Measurements from ENCODE around the gene PFDN2.
"Not testable (repeated sequence)": the region's sequence is repeated elsewhere in the genome, so short reads cannot be mapped to it uniquely, and the experiment has no call there.

Gene PFDN2

DNA sequence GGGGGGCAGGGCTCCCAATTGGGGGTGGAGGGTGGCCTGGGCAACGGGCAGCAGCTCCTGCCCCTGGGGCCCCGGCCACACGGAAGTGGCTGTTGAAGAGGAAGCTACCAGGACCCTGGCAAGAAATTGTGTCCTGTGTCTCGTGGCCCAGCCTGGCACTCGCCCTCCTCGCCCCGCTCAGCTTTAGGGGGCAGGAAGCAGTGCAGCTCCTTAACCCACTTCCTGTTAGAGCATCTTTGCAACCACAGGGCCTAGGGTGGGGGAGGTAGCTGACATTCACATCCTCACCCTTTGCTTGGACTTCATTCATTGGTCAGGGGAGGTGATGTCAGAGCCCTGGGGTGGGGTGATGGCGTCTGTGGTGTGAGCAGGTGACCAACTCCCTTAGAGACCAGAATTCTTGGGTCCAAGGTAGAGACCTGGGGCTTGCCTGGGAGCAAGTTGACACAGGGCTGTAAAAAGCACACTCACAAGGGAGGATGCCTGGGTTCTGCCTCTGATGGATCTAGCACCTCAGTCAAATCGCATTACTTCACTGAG lies 48.0 kb downstream of the PFDN2 start, which contains the start of gene ARHGAP30:
ARHGAP30 (minus strand) TSS at position 161 of the 540 bp plus-strand sequence. CDS start 267 bp downstream, outside the sequence.
- H3K4me2 ChIP-seq, result peak within 1 kb of the TSS; percentile 96
- H3K79me2 ChIP-seq (ENCODE audit: insufficient read depth, low read depth), result peaks cover 46% of the 10 kb centered on the region
- TF ChIP-seq, protein P1, sequence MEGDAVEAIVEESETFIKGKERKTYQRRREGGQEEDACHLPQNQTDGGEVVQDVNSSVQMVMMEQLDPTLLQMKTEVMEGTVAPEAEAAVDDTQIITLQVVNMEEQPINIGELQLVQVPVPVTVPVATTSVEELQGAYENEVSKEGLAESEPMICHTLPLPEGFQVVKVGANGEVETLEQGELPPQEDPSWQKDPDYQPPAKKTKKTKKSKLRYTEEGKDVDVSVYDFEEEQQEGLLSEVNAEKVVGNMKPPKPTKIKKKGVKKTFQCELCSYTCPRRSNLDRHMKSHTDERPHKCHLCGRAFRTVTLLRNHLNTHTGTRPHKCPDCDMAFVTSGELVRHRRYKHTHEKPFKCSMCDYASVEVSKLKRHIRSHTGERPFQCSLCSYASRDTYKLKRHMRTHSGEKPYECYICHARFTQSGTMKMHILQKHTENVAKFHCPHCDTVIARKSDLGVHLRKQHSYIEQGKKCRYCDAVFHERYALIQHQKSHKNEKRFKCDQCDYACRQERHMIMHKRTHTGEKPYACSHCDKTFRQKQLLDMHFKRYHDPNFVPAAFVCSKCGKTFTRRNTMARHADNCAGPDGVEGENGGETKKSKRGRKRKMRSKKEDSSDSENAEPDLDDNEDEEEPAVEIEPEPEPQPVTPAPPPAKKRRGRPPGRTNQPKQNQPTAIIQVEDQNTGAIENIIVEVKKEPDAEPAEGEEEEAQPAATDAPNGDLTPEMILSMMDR (conservative IDR thresholded peaks at IDR 0.05; ENCODE audit: low read depth, low read length), result 0 out of 2 replicates have a peak, but pooled peaks have one; percentile 1
- no peaks in the 10 kb centered on the region for H3K27me3 ChIP-seq (ENCODE audit: insufficient read depth, low read depth)
- peaks cover 52% of the 10 kb centered on the region for H3K4me1 ChIP-seq (ENCODE audit: low read depth, poor library complexity, severe bottlenecking)
- H3K4me3 ChIP-seq (IDR thresholded peaks at IDR 0.05; ENCODE audit: insufficient read depth, low read depth, low read length), result peak within 1 kb of the TSS; percentile 100
- H2AFZ ChIP-seq (ENCODE audit: low read depth), result peak within 1 kb of the TSS; percentile 78
- H3K27ac ChIP-seq, result peak within 1 kb of the TSS; percentile 79
- H3K36me3 ChIP-seq (ENCODE audit: insufficient read depth), result no peaks in the 10 kb centered on the region
- H4K20me1 ChIP-seq (ENCODE audit: insufficient read depth), result no peaks in the 10 kb centered on the region
- H3K9ac ChIP-seq, result peak within 1 kb of the TSS; percentile 93

DNA sequence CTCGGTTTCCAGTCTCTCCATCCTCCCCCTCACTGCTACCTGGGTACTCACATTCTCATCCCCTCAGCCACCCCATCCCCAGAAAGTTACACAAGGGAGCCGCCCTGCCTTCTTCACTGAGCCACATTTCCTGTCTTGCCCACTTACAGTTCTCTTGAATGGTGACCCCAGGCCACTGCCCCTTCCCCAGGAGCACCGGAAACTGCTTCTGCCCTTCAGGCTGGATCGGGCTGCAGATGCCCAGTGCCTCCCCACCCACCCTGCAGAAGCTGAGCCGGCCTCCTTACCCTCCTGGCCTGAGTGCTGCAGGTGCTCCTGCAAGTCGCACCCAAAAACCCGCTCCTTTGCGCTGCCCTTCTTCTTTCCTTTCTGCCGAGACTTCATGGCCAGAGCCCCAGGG lies 48.6 kb downstream of the PFDN2 start:
- H3K9ac ChIP-seq, result peak overlapping the region; percentile 93
- H3K27me3 ChIP-seq (ENCODE audit: insufficient read depth, low read depth), result no peaks in the 10 kb centered on the region
- peak overlapping the region; percentile 78 for H2AFZ ChIP-seq (ENCODE audit: low read depth)
- TF ChIP-seq, protein P1 (conservative IDR thresholded peaks at IDR 0.05; ENCODE audit: low read depth, low read length), result 0 out of 2 replicates have a peak, but pooled peaks have one; percentile 19
- peaks cover 46% of the 10 kb centered on the region for H3K79me2 ChIP-seq (ENCODE audit: insufficient read depth, low read depth)
- H4K20me1 ChIP-seq (ENCODE audit: insufficient read depth), result no peaks in the 10 kb centered on the region
- H3K36me3 ChIP-seq (ENCODE audit: insufficient read depth), result no peaks in the 10 kb centered on the region
- peak overlapping the region; percentile 79 for H3K27ac ChIP-seq
- H3K4me3 ChIP-seq (IDR thresholded peaks at IDR 0.05; ENCODE audit: insufficient read depth, low read depth, low read length), result peak overlapping the region; percentile 100
- peaks cover 58% of the 10 kb centered on the region for H3K4me1 ChIP-seq (ENCODE audit: low read depth, poor library complexity, severe bottlenecking)
- peak overlapping the region; percentile 96 for H3K4me2 ChIP-seq

DNA sequence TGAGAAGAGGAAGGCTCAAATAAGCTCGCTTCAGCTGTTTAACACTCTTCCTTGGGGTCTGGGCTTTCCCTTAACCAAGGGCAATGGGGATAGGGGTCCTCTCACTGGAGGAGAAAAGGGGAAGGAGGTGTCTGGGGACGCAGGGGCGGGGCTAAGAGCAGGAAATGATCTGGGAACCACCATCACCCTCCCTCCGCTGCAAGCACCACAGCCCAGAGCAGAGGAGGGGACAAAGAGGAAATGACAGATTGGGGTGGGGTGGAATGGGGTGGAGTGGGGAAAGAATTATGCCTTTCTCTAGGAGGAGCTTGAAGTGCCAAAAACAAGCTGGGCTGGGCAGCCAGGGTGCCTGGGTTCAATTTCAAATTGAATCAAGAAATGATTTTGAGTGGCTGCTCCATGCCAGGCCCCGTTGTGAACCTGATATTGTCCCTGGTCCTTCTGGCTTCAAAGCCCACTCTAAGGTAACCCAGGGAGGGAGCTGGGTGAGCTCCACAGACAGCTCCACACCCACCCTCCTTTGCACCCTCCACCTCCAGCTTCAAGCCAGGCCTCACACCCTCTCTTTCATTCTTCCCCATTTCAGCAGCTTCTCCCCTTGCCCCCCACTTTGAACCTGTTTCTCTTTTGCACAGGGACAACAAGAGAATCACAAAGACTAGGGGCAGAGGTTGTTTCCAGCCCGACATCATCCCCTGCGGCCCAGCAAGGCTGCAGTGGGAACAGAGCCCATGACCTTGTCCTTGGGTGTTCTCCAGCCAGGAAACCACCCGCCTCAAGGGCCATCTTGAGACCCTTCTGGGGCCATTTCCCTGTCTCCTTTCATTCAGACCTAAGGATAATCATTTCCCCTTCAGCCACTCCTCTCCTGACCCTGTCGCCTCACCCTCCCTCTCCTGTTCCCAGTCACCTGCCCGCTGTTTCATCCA lies 49.3 kb downstream of the PFDN2 start:
- Histone ChIP-seq H3K4me3 (IDR thresholded peaks at IDR 0.05; ENCODE audit: insufficient read depth, low read depth, low read length) (peak overlapping the region; percentile 100), H3K27ac (peak overlapping the region; percentile 79), H3K4me2 (peak overlapping the region; percentile 96)

DNA sequence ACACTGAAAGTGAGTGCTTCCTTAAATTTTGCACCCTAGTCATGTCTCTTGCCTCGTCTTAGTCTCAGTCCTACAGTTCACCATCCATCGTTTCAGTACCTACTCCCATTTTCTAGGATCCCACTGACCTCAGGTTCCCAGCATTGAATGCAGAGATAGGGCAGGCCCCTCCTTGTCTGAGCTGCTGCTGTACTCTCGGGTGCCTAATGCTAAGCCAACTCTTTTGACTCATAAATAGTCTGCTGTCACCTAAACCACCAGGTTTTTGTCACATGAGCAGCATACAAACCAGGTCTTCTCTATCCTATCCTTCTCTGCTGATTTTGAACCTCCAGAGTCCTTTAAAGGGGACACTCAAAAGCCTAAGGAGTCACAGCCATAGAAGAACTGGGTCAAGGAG lies 51.1 kb downstream of the PFDN2 start:
- no peak overlapping the region for H2AFZ ChIP-seq (ENCODE audit: low read depth)
- no peak overlapping the region for H3K9ac ChIP-seq
- no peaks in the 10 kb centered on the region for H3K27me3 ChIP-seq (ENCODE audit: insufficient read depth, low read depth)
- peaks cover 61% of the 10 kb centered on the region for H3K4me1 ChIP-seq (ENCODE audit: low read depth, poor library complexity, severe bottlenecking)
- H3K4me3 ChIP-seq (IDR thresholded peaks at IDR 0.05; ENCODE audit: insufficient read depth, low read depth, low read length), result no peak overlapping the region
- no peaks in the 10 kb centered on the region for H4K20me1 ChIP-seq (ENCODE audit: insufficient read depth)
- TF ChIP-seq, protein P1 (conservative IDR thresholded peaks at IDR 0.05; ENCODE audit: low read depth, low read length), result no peak
- peaks cover 58% of the 10 kb centered on the region for H3K79me2 ChIP-seq (ENCODE audit: insufficient read depth, low read depth)
- no peaks in the 10 kb centered on the region for H3K36me3 ChIP-seq (ENCODE audit: insufficient read depth)
- H3K4me2 ChIP-seq, result peak overlapping the region; percentile 96; the same call in 1 of the 2 replicates
- H3K27ac ChIP-seq, result no peak overlapping the region

More for the DNA sequence above, 49.3 kb downstream of the PFDN2 start:
- H3K4me1 ChIP-seq (ENCODE audit: low read depth, poor library complexity, severe bottlenecking), result peaks cover 64% of the 10 kb centered on the region
- no peaks in the 10 kb centered on the region for H3K36me3 ChIP-seq (ENCODE audit: insufficient read depth)
- H3K79me2 ChIP-seq (ENCODE audit: insufficient read depth, low read depth), result peaks cover 46% of the 10 kb centered on the region
- no peaks in the 10 kb centered on the region for H3K27me3 ChIP-seq (ENCODE audit: insufficient read depth, low read depth)
- H3K9ac ChIP-seq, result peak overlapping the region; percentile 93
- TF ChIP-seq, protein P1 (conservative IDR thresholded peaks at IDR 0.05; ENCODE audit: low read depth, low read length), result no peak
- H2AFZ ChIP-seq (ENCODE audit: low read depth), result peak overlapping the region; percentile 78; the same call in 1 of the 2 replicates
- H4K20me1 ChIP-seq (ENCODE audit: insufficient read depth), result no peaks in the 10 kb centered on the region

DNA sequence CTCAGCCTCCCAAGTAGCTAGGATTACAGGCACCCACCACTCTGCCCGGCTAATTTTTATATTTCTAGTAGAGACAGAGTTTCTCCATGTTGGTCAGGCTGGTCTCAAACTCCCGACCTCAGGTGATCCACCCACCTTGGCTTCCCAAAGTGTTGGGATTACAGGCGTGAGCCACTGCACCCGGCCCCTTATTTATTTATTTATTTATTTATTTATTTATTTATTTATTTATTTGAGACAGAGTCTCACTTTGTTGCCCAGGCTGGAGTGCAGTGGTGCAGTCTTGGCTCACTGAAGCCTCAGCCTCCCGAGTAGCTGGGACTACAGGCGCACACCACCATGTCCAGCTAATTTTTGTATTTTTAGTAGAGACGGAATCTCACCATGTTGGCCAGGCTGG lies 52.2 kb downstream of the PFDN2 start:
- H3K4me3 ChIP-seq (IDR thresholded peaks at IDR 0.05; ENCODE audit: insufficient read depth, low read depth, low read length); H3K27me3 ChIP-seq (ENCODE audit: insufficient read depth, low read depth); H3K9ac ChIP-seq; H3K4me2 ChIP-seq; H3K36me3 ChIP-seq (ENCODE audit: insufficient read depth); H2AFZ ChIP-seq (ENCODE audit: low read depth); H3K27ac ChIP-seq; H4K20me1 ChIP-seq (ENCODE audit: insufficient read depth): not testable (repeated sequence)
- H3K79me2 ChIP-seq (ENCODE audit: insufficient read depth, low read depth), result peaks cover 68% of the 10 kb centered on the region
- peaks cover 62% of the 10 kb centered on the region for H3K4me1 ChIP-seq (ENCODE audit: low read depth, poor library complexity, severe bottlenecking)

DNA sequence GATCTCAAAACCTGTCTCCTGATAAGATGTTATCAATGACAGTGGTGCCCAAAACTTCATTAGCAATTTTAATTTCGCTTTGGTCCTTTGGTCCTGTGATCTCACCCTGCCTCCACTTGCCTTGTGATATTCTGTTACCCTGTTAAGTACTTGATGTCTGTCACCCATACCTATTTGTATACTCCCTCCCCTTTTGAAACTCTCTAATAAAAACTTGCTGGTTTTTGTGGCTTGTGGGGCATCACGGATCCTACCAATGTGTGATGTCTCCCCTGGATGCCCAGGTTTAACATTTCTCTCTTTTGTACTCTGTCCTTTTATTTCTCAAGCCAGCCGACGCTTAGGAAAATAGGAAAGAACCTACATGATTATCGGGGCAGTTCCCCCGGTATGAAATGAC lies 53.9 kb downstream of the PFDN2 start:
- H3K79me2 ChIP-seq (ENCODE audit: insufficient read depth, low read depth), result peaks cover 62% of the 10 kb centered on the region
- H2AFZ ChIP-seq (ENCODE audit: low read depth); H3K4me3 ChIP-seq (IDR thresholded peaks at IDR 0.05; ENCODE audit: insufficient read depth, low read depth, low read length); H3K9ac ChIP-seq; H3K27me3 ChIP-seq (ENCODE audit: insufficient read depth, low read depth); H3K27ac ChIP-seq; H4K20me1 ChIP-seq (ENCODE audit: insufficient read depth); H3K36me3 ChIP-seq (ENCODE audit: insufficient read depth): not testable (repeated sequence)
- H3K4me1 ChIP-seq (ENCODE audit: low read depth, poor library complexity, severe bottlenecking), result peaks cover 70% of the 10 kb centered on the region
- H3K4me2 ChIP-seq, result peak overlapping the region; percentile 26; the same call in 1 of the 2 replicates

All from KMS-11 (cell line).